Measurements from ENCODE around the gene SLC17A6.

Gene SLC17A6

GRCh38 chr11:22390283-22390655, 52.1 kb downstream of the SLC17A6 start:
- DNase-seq, result no peak

DNA sequence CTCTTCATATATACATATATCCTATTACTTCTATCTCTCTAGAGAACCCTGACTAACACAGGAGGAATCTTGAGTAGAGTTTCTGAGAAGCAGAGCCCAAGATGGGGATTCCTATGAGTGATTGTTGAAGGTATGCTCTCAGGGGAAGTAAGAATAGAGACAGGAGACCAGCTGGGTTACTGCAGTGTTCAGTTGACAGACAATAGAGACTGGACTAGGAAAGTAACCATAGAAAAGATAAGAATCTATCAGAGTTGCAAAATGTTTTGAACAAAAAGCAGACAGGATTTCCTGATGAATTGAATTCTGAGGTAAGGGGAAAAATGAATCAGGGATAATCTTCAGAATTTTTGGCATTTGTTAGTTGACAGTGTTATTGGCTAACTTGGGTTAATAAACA, 54.4 kb downstream of the SLC17A6 start:
- no peak for DNase-seq

DNA sequence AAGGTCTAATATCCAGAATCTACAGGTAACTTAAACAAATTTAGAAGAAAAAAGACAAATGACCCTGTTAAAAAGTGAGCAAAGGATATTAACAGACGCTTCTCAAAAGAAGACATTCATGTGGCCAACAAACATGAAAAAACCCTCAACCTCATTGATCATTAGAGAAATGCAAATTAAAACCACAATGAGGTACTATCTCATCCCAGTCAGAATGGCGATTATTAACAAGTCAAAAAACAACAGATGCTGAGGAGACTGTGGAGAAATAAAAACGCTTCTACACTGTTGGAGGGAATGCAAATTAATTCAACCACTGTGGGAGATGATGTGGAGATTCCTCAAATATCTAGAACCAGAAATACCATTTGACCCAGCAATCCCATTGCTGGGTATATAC, 67.2 kb downstream of the SLC17A6 start:
- DNase-seq, result no peak

GRCh38 chr11:22407267-22407666, 69.1 kb downstream of the SLC17A6 start:
- DNase-seq, result no peak

DNA sequence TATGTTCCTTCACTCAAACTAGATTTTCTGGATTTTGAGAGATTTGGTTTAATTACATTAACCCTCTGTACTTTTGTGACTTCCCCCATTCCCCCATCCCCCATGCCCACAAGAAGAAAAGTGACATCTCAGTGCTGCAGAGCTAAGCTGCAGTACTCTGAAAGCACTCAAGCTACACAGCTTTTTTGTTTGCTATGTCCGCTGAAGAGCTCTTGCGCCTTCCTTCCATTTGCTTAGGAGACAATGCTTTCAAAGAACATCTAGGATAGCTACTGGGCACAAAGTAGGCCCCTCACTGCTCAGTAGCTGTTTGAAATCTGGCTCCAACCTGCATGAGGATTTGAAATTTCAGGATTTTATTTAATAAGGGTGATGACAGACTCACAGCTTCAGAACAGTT, 69.7 kb downstream of the SLC17A6 start:
- DNase-seq, result no peak

- no peak for DNase-seq
Observed at GRCh38 chr11:22415476-22415875, 77.3 kb downstream of the SLC17A6 start.

- DNase-seq, result no peak
Observed at GRCh38 chr11:22416462-22416861, 78.3 kb downstream of the SLC17A6 start.

- no peak for DNase-seq
Observed at GRCh38 chr11:22426915-22427314, 88.7 kb downstream of the SLC17A6 start.

Data from T-helper 2 cell (primary cell).